Activated CD4-positive, alpha-beta T cell treated with anti-CD3 and anti-CD28 coated beads, Interleukin-2, amount 10 ng/mL, durations not matched to agents 24 days and 14 days (primary cell): ENCODE data around the gene KSR2. TPM values are rescaled to one million over a fixed set of nuclear protein-coding genes. Genes with fewer than 3 reads are reported as not detected.
"Not testable (repeated sequence)": the region's sequence is repeated elsewhere in the genome, so short reads cannot be mapped to it uniquely, and the experiment has no call there.

ENCODE experiments used
- DNase-seq: peaks from one replicate; pipeline ENCODE4 v3.0.0; 2022
- H3K27ac Mint-ChIP-seq: one replicate; pipeline ENCODE4 v1.8.0; 2022; ENCODE audit warnings: mild to moderate bottlenecking, mixed read lengths
- H3K27me3 Mint-ChIP-seq: one replicate; pipeline ENCODE4 v1.8.0; 2022; ENCODE audit warnings: mixed read lengths
- H3K36me3 Mint-ChIP-seq: one replicate; pipeline ENCODE4 v1.8.0; 2022; ENCODE audit warnings: low read depth, mild to moderate bottlenecking, mixed read lengths
- H3K4me1 Mint-ChIP-seq: one replicate; pipeline ENCODE4 v1.8.0; 2021; ENCODE audit warnings: mixed read lengths
- H3K4me3 Mint-ChIP-seq: one replicate; pipeline ENCODE4 v1.8.0; 2022; ENCODE audit warnings: mild to moderate bottlenecking, moderate library complexity, mixed read lengths
- H3K9me3 Mint-ChIP-seq: one replicate; pipeline ENCODE4 v1.8.0; 2021; ENCODE audit warnings: mixed read lengths
- intact Hi-C: fragments of 100-400 bp; cut with micrococcal nuclease; formaldehyde crosslinking; loops from one replicate; pipeline ENCODE4 v1.15.1; 2023
- total RNA-seq: library from RNA; stranded (reverse); gene quantifications from 2 replicates; pipeline ENCODE4 v1.2.3, GENCODE V29; 2022

The KSR2 gene
- total RNA-seq, 1 donor from 2014 or later = 0.02 TPM

GRCh38 chr12:117749431-117749830, 219.4 kb downstream of the KSR2 start:
- intact Hi-C loops = no loop called here
- no peaks in the 10 kb centered on the region for H3K4me1 Mint-ChIP-seq
- H3K27me3 Mint-ChIP-seq = no peaks in the 10 kb centered on the region
- H3K4me3 Mint-ChIP-seq = no peak overlapping the region
- no peak overlapping the region for H3K27ac Mint-ChIP-seq
- H3K36me3 Mint-ChIP-seq = no peaks in the 10 kb centered on the region
- DNase-seq = no peak
- peaks cover 5% of the 10 kb centered on the region for H3K9me3 Mint-ChIP-seq

GRCh38 chr12:117746358-117746757, 222.4 kb downstream of the KSR2 start:
- H3K4me3 Mint-ChIP-seq, H3K27ac Mint-ChIP-seq, intact Hi-C loops, DNase-seq, H3K36me3 Mint-ChIP-seq, H3K9me3 Mint-ChIP-seq, H3K27me3 Mint-ChIP-seq, H3K4me1 Mint-ChIP-seq: not testable (repeated sequence)

GRCh38 chr12:117744418-117744817, 224.4 kb downstream of the KSR2 start:
- DNase-seq = no peak
- Mint-ChIP-seq H3K36me3 (no peaks in the 10 kb centered on the region), H3K4me3 (no peak overlapping the region), H3K4me1 (no peaks in the 10 kb centered on the region), H3K27ac (no peak overlapping the region), H3K9me3 (peaks cover 1% of the 10 kb centered on the region), H3K27me3 (no peaks in the 10 kb centered on the region)
- intact Hi-C loops = no loop called here

- DNase-seq = no peak
- Mint-ChIP-seq H3K4me1 (no peaks in the 10 kb centered on the region), H3K27ac (no peak overlapping the region), H3K9me3 (no peaks in the 10 kb centered on the region), H3K4me3 (no peak overlapping the region), H3K36me3 (no peaks in the 10 kb centered on the region), H3K27me3 (no peaks in the 10 kb centered on the region)
- intact Hi-C loops = no loop called here
Observed at GRCh38 chr12:117743761-117744160, 225.0 kb downstream of the KSR2 start.

GRCh38 chr12:117742721-117743120, 226.1 kb downstream of the KSR2 start:
- H3K27me3 Mint-ChIP-seq = no peaks in the 10 kb centered on the region
- H3K9me3 Mint-ChIP-seq = no peaks in the 10 kb centered on the region
- H3K4me1 Mint-ChIP-seq = no peaks in the 10 kb centered on the region
- no peaks in the 10 kb centered on the region for H3K36me3 Mint-ChIP-seq
- DNase-seq = no peak
- intact Hi-C loops = no loop called here
- no peak overlapping the region for H3K4me3 Mint-ChIP-seq
- H3K27ac Mint-ChIP-seq = no peak overlapping the region

- H3K9me3 Mint-ChIP-seq = no peaks in the 10 kb centered on the region
- H3K36me3 Mint-ChIP-seq = no peaks in the 10 kb centered on the region
- H3K27ac Mint-ChIP-seq = no peak overlapping the region
- no peak for DNase-seq
- H3K4me3 Mint-ChIP-seq = no peak overlapping the region
- no peaks in the 10 kb centered on the region for H3K4me1 Mint-ChIP-seq
- intact Hi-C loops = no loop called here
- no peaks in the 10 kb centered on the region for H3K27me3 Mint-ChIP-seq
Observed at GRCh38 chr12:117738233-117738632, 230.6 kb downstream of the KSR2 start.

- no peak for DNase-seq
- Mint-ChIP-seq H3K27me3 (no peaks in the 10 kb centered on the region), H3K36me3 (no peaks in the 10 kb centered on the region), H3K27ac (no peak overlapping the region), H3K9me3 (no peaks in the 10 kb centered on the region), H3K4me3 (no peak overlapping the region), H3K4me1 (no peaks in the 10 kb centered on the region)
- intact Hi-C loops = no loop called here
Observed at GRCh38 chr12:117733549-117733805, 235.3 kb downstream of the KSR2 start.

GRCh38 chr12:117732761-117733548, 235.8 kb downstream of the KSR2 start:
- Mint-ChIP-seq H3K36me3 (no peaks in the 10 kb centered on the region), H3K27ac (no peak overlapping the region), H3K4me1 (no peaks in the 10 kb centered on the region), H3K27me3 (no peaks in the 10 kb centered on the region), H3K9me3 (no peaks in the 10 kb centered on the region), H3K4me3 (no peak overlapping the region)
- DNase-seq = no peak
- intact Hi-C loops = no loop called here

GRCh38 chr12:117731131-117731530, 237.7 kb downstream of the KSR2 start:
- H3K36me3 Mint-ChIP-seq, intact Hi-C loops, H3K4me3 Mint-ChIP-seq, H3K27ac Mint-ChIP-seq, DNase-seq, H3K4me1 Mint-ChIP-seq, H3K27me3 Mint-ChIP-seq, H3K9me3 Mint-ChIP-seq: not testable (repeated sequence)

- intact Hi-C loops = no loop called here
- no peak for DNase-seq
- no peaks in the 10 kb centered on the region for H3K36me3 Mint-ChIP-seq
- H3K27me3 Mint-ChIP-seq = no peaks in the 10 kb centered on the region
- no peaks in the 10 kb centered on the region for H3K9me3 Mint-ChIP-seq
- H3K27ac Mint-ChIP-seq = no peak overlapping the region
- H3K4me1 Mint-ChIP-seq = no peaks in the 10 kb centered on the region
- no peak overlapping the region for H3K4me3 Mint-ChIP-seq
Observed at GRCh38 chr12:117727301-117727700, 241.5 kb downstream of the KSR2 start.

- intact Hi-C loops = no loop called here
- no peak for DNase-seq
- Mint-ChIP-seq H3K27me3 (no peaks in the 10 kb centered on the region), H3K4me1 (no peaks in the 10 kb centered on the region), H3K36me3 (no peaks in the 10 kb centered on the region), H3K9me3 (no peaks in the 10 kb centered on the region), H3K27ac (no peak overlapping the region), H3K4me3 (no peak overlapping the region)
Observed at GRCh38 chr12:117724543-117724942, 244.2 kb downstream of the KSR2 start.

- no peaks in the 10 kb centered on the region for H3K27me3 Mint-ChIP-seq
- DNase-seq = no peak
- no peaks in the 10 kb centered on the region for H3K36me3 Mint-ChIP-seq
- intact Hi-C loops = no loop called here
- no peak overlapping the region for H3K4me3 Mint-ChIP-seq
- H3K4me1 Mint-ChIP-seq = no peaks in the 10 kb centered on the region
- H3K9me3 Mint-ChIP-seq = no peaks in the 10 kb centered on the region
- H3K27ac Mint-ChIP-seq = no peak overlapping the region
Observed at GRCh38 chr12:117718559-117718958, 250.2 kb downstream of the KSR2 start.

GRCh38 chr12:117718141-117718540, 250.6 kb downstream of the KSR2 start:
- Mint-ChIP-seq H3K36me3 (no peaks in the 10 kb centered on the region), H3K27ac (no peak overlapping the region), H3K9me3 (no peaks in the 10 kb centered on the region), H3K27me3 (no peaks in the 10 kb centered on the region), H3K4me3 (no peak overlapping the region), H3K4me1 (no peaks in the 10 kb centered on the region)
- intact Hi-C loops = no loop called here
- DNase-seq = no peak

GRCh38 chr12:117714203-117714602, 254.6 kb downstream of the KSR2 start:
- intact Hi-C loops = no loop called here
- no peak for DNase-seq
- H3K27ac Mint-ChIP-seq = no peak overlapping the region
- H3K36me3 Mint-ChIP-seq = no peaks in the 10 kb centered on the region
- no peak overlapping the region for H3K4me3 Mint-ChIP-seq
- no peaks in the 10 kb centered on the region for H3K27me3 Mint-ChIP-seq
- no peaks in the 10 kb centered on the region for H3K4me1 Mint-ChIP-seq
- no peaks in the 10 kb centered on the region for H3K9me3 Mint-ChIP-seq

- H3K4me3 Mint-ChIP-seq = no peak overlapping the region
- no peaks in the 10 kb centered on the region for H3K27me3 Mint-ChIP-seq
- H3K27ac Mint-ChIP-seq = no peak overlapping the region
- no peaks in the 10 kb centered on the region for H3K4me1 Mint-ChIP-seq
- H3K36me3 Mint-ChIP-seq = no peaks in the 10 kb centered on the region
- no peaks in the 10 kb centered on the region for H3K9me3 Mint-ChIP-seq
- no peak for DNase-seq
- intact Hi-C loops = no loop called here
Observed at GRCh38 chr12:117710121-117710520, 258.7 kb downstream of the KSR2 start.
